Spleen (tissue), 11 donors: ENCODE measurements around the gene VWA3A. TPM values are rescaled to one million over a fixed set of nuclear protein-coding genes. Genes with fewer than 3 reads are reported as not detected.

Experiments used
- DNase-seq: peaks from one replicate; pipeline ENCODE4 v3.0.0-alpha.2; 2020
- H3K27ac ChIP-seq, 8 donors: fragments of 200-600 bp; sonication (generic) in 7 of 8; 1 replicate in 4 of 8; 2 replicates in 4 of 8; pipeline versions ENCODE4 v1.5.0 to v1.8.0; 2016 to 2021; ENCODE audit warnings: inconsistent platforms in 4 of 8, mild to moderate bottlenecking in 4 of 8, moderate library complexity in 1 of 8
- H3K27me3 ChIP-seq, 7 donors: fragments of 200-600 bp; sonication (generic) in 6 of 7; replicated peaks in 1 of 7; 1 replicate in 4 of 7; 2 replicates in 3 of 7; pipeline versions ENCODE4 v1.5.0 to v1.8.0; 2016 to 2021; ENCODE audit warnings: inconsistent platforms in 3 of 7, mild to moderate bottlenecking in 1 of 7
- H3K36me3 ChIP-seq, 6 donors: fragments of 200-600 bp; sonication (generic) in 5 of 6; 1 replicate in 4 of 6; 2 replicates in 2 of 6; pipeline versions ENCODE4 v1.5.0 to v1.8.0; 2016 to 2021; ENCODE audit warnings: inconsistent platforms in 2 of 6
- H3K4me1 ChIP-seq, 6 donors: fragments of 200-600 bp; sonication (generic) in 5 of 6; 1 replicate in 3 of 6; 2 replicates in 3 of 6; pipeline versions ENCODE4 v1.5.0 to v1.8.0; 2016 to 2021; ENCODE audit warnings: inconsistent platforms in 3 of 6
- H3K4me3 ChIP-seq, 8 donors: fragments of 200-600 bp; sonication (generic) in 7 of 8; 1 replicate in 4 of 8; 2 replicates in 4 of 8; pipeline versions ENCODE4 v1.5.0 to v1.8.0; 2016 to 2021; ENCODE audit warnings: inconsistent platforms in 4 of 8, mild to moderate bottlenecking in 4 of 8, moderate library complexity in 2 of 8
- H3K9me3 ChIP-seq, 8 donors: fragments of 200-600 bp; sonication (generic) in 7 of 8; 1 replicate in 4 of 8; 2 replicates in 4 of 8; pipeline versions ENCODE4 v1.5.0 to v1.8.0; 2016 to 2021; ENCODE audit warnings: inconsistent platforms in 4 of 8
- CTCF ChIP-seq, 11 experiments: fragments of 200-600 bp in 7 of 11; fragments of 450-650 bp in 4 of 11; sonication (generic) in 4 of 11; IDR thresholded peaks in 8 of 11; conservative IDR thresholded peaks in 3 of 11; 1 replicate in 7 of 11; 2 replicates in 4 of 11; pipeline versions ENCODE4 v1.4.0 to v1.8.0; 2016 to 2021; ENCODE audit warnings: antibody characterized with exemption in 11 of 11, inconsistent platforms in 4 of 11, mild to moderate bottlenecking in 1 of 11
- POLR2A ChIP-seq, 3 donors: fragments of 450-650 bp; IDR thresholded peaks; one replicate each; pipeline ENCODE4 v1.5.1; 2017; ENCODE audit warnings: antibody characterized with exemption in 3 of 3, mild to moderate bottlenecking in 1 of 3
- POLR2AphosphoS5 ChIP-seq, 3 donors: sonication (generic); formaldehyde crosslinking; IDR thresholded peaks; one replicate each; pipeline ENCODE4 v1.5.1; 2017; ENCODE audit warnings: antibody characterized with exemption in 3 of 3
- WGBS, 5 donors: extraction: QIAGEN DNeasy Blood & Tissue Kit in 3 of 5; methylation state at CpG; one replicate each; pipeline versions ENCODE4 v1.1.5 to v1.1.7; 2013 to 2018; 5-methylcytosine and 5-hydroxymethylcytosine counted together
- intact Hi-C: fragments of 100-400 bp; cut with DNase I; formaldehyde crosslinking; loops from one replicate; pipeline ENCODE4 v1.15.0; 2023; ENCODE audit warnings: low total_unique reads
- polyA plus RNA-seq, 3 donors: library from polyadenylated mRNA; stranded (reverse); fragments of 200-250 nt; gene quantifications; one replicate each; pipeline ENCODE4 v1.2.1, GENCODE V29; 2013
- total RNA-seq, 7 donors: library from RNA; depleted of rRNA in 3 of 7; stranded (reverse); fragments of >200 nt in 3 of 7; fragmentation: NEBNext Ultra II Directional in 4 of 7; extraction: Animal tissue kit (Norgen Biotek cat#: 25700) in 4 of 7; gene quantifications; one replicate each; pipeline versions ENCODE4 v1.1.0 to v1.2.1, GENCODE V29; 2016 to 2021
- donor health status: healthy with polysubstance abuse.
- donor health status: DM: no; HTN: no; CAD: no; lungs with moderate emphysema.
- donor health status: DM: no; HTN: no; CAD: no.
- donor health status: Bipolar disorder and iron deficiency.
- donor health status: healthy.
- donor health status: DM: no; HTN: no; CAD: no.
- donor health status: DM: yes; HTN: yes; CAD: no.

VWA3A gene
- total and polyA plus RNA-seq, 10 donors: 0.08 to 2.1 (median 0.30) TPM; not detected in 2

- Histone ChIP-seq H3K9me3 (no peaks in the 10 kb centered on the region), H3K27me3 (no peaks in the 10 kb centered on the region), H3K27ac (no peak overlapping the region), H3K4me3 (no peak overlapping the region), H3K4me1 (no peaks in the 10 kb centered on the region), H3K36me3 (no peaks in the 10 kb centered on the region)
- DNase-seq: no peak
- WGBS, 5 donors: 49 to 68% (median 58%) methylated on average over 9 of the region's 9 CpGs
- TF ChIP-seq CTCF (IDR thresholded peaks at IDR 0.05 in 8 of 11, conservative IDR thresholded peaks at IDR 0.05 in 3 of 11): no peak
- no peak for TF ChIP-seq POLR2AphosphoS5 (IDR thresholded peaks at IDR 0.05)
- no peak for TF ChIP-seq POLR2A (IDR thresholded peaks at IDR 0.05)
- intact Hi-C loops: no loop called here
These were observed 82.3 kb downstream of the VWA3A start for GRCh38 chr16:22174642-22175041.

GRCh38 chr16:22177968-22178930 lies 85.9 kb downstream of the VWA3A start:
- DNase-seq: no peak
- WGBS, 5 donors: 81 to 88% (median 85%) methylated on average over 12 to 18 of the region's 18 CpGs
- H3K4me1 ChIP-seq: no peaks in the 10 kb centered on the region

GRCh38 chr16:22181426-22181825 lies 89.1 kb downstream of the VWA3A start:
- Histone ChIP-seq H3K4me3 (no peak overlapping the region), H3K9me3 (no peaks in the 10 kb centered on the region), H3K4me1 (no peaks in the 10 kb centered on the region), H3K27ac (no peak overlapping the region), H3K36me3 (no peaks in the 10 kb centered on the region), H3K27me3 (no peaks in the 10 kb centered on the region)
- no peak for DNase-seq
- intact Hi-C loops: loop anchor here (10.0 kb wide), 1 partner anchor 107 kb away; no protein-coding TSS in a partner anchor
- 88 to 91% (median 90%) methylated on average over 6 to 11 of the region's 11 CpGs for WGBS, 5 donors
- TF ChIP-seq POLR2A (IDR thresholded peaks at IDR 0.05) (no peak), POLR2AphosphoS5 (IDR thresholded peaks at IDR 0.05) (no peak), CTCF (IDR thresholded peaks at IDR 0.05 in 8 of 11, conservative IDR thresholded peaks at IDR 0.05 in 3 of 11) (no peak)

More at GRCh38 chr16:22177968-22178930, 85.9 kb downstream of the VWA3A start:
- intact Hi-C loops: no loop called here
- H3K36me3 ChIP-seq: no peaks in the 10 kb centered on the region
- no peaks in the 10 kb centered on the region for H3K27me3 ChIP-seq
- TF ChIP-seq POLR2AphosphoS5 (IDR thresholded peaks at IDR 0.05): no peak
- no peak for TF ChIP-seq CTCF (IDR thresholded peaks at IDR 0.05 in 8 of 11, conservative IDR thresholded peaks at IDR 0.05 in 3 of 11)
- no peak for TF ChIP-seq POLR2A (IDR thresholded peaks at IDR 0.05)
- H3K4me3 ChIP-seq: no peak overlapping the region
- no peaks in the 10 kb centered on the region for H3K9me3 ChIP-seq
- H3K27ac ChIP-seq: no peak overlapping the region

GRCh38 chr16:22181843-22182242 lies 89.5 kb downstream of the VWA3A start:
- Histone ChIP-seq H3K9me3 (no peaks in the 10 kb centered on the region), H3K4me1 (no peaks in the 10 kb centered on the region), H3K4me3 (no peak overlapping the region), H3K36me3 (no peaks in the 10 kb centered on the region), H3K27ac (no peak overlapping the region), H3K27me3 (no peaks in the 10 kb centered on the region)
- TF ChIP-seq POLR2AphosphoS5 (IDR thresholded peaks at IDR 0.05): no peak
- TF ChIP-seq CTCF (IDR thresholded peaks at IDR 0.05 in 8 of 11, conservative IDR thresholded peaks at IDR 0.05 in 3 of 11): no peak
- no peak for TF ChIP-seq POLR2A (IDR thresholded peaks at IDR 0.05)
- 82 to 91% (median 86%) methylated on average over 7 of the region's 7 CpGs for WGBS, 5 donors
- no peak for DNase-seq
- intact Hi-C loops: loop anchor here (10.0 kb wide), 1 partner anchor 107 kb away; no protein-coding TSS in a partner anchor
